ENCODE measurements around the gene CHMP3.

- TF ChIP-seq CTCF (conservative IDR thresholded peaks at IDR 0.05 in 1 of 2, IDR thresholded peaks at IDR 0.05 in 1 of 2; ENCODE audit: low read depth in 1 of 2, low read length in 2 of 2) (no peak), EZH2 (IDR thresholded peaks at IDR 0.05; ENCODE audit: low read length, missing control alignments) (no peak)
Observed at GRCh38 chr2:86491088-86491487, 72.2 kb downstream of the CHMP3 start.
